Chondrocyte (in vitro differentiated cells): Measurements from ENCODE around the gene FILIP1. TPM values are rescaled to one million over a fixed set of nuclear protein-coding genes. Genes with fewer than 3 reads are reported as not detected.

Source experiments
- DNase-seq: peaks from one replicate; pipeline ENCODE4 v3.0.0; 2021; ENCODE audit warnings: mixed read lengths, low spot score
- H3K27ac Mint-ChIP-seq: one replicate; pipeline ENCODE4 v1.8.0; 2021; ENCODE audit warnings: mild to moderate bottlenecking, moderate library complexity, mixed read lengths; ENCODE audit not compliant: unreplicated experiment
- H3K27me3 Mint-ChIP-seq: 2 replicates; pipeline ENCODE4 v1.8.0; 2021; ENCODE audit warnings: low read depth, mixed read lengths
- H3K36me3 Mint-ChIP-seq: 2 replicates; pipeline ENCODE4 v1.8.0; 2021; ENCODE audit warnings: low read depth, mixed read lengths
- H3K4me1 Mint-ChIP-seq: 2 replicates; pipeline ENCODE4 v1.8.0; 2021; ENCODE audit warnings: low read depth, mild to moderate bottlenecking, mixed read lengths
- H3K4me3 Mint-ChIP-seq: one replicate; pipeline ENCODE4 v1.8.0; 2021; ENCODE audit warnings: mild to moderate bottlenecking, moderate library complexity, mixed read lengths; ENCODE audit not compliant: unreplicated experiment
- H3K9me3 Mint-ChIP-seq: 2 replicates; pipeline ENCODE4 v1.8.0; 2021; ENCODE audit warnings: low read depth, mixed read lengths
- long read RNA-seq: library from polyadenylated mRNA; stranded (forward); transcript quantifications from one replicate; pipeline ENCODE4 v2.0.0, GENCODE V29; 2021
- total RNA-seq: library from RNA; stranded (reverse); gene quantifications from 3 replicates; pipeline ENCODE4 v1.2.1, GENCODE V29; 2021
- TF ChIP-seq, protein P1 (sequence below): fragments of 200-600 bp; sonication (generic); IDR thresholded peaks from 2 replicates; pipeline ENCODE4 v1.5.0; 2021; ENCODE audit warnings: antibody characterized with exemption, mild to moderate bottlenecking, moderate library complexity

Gene FILIP1, protein sequence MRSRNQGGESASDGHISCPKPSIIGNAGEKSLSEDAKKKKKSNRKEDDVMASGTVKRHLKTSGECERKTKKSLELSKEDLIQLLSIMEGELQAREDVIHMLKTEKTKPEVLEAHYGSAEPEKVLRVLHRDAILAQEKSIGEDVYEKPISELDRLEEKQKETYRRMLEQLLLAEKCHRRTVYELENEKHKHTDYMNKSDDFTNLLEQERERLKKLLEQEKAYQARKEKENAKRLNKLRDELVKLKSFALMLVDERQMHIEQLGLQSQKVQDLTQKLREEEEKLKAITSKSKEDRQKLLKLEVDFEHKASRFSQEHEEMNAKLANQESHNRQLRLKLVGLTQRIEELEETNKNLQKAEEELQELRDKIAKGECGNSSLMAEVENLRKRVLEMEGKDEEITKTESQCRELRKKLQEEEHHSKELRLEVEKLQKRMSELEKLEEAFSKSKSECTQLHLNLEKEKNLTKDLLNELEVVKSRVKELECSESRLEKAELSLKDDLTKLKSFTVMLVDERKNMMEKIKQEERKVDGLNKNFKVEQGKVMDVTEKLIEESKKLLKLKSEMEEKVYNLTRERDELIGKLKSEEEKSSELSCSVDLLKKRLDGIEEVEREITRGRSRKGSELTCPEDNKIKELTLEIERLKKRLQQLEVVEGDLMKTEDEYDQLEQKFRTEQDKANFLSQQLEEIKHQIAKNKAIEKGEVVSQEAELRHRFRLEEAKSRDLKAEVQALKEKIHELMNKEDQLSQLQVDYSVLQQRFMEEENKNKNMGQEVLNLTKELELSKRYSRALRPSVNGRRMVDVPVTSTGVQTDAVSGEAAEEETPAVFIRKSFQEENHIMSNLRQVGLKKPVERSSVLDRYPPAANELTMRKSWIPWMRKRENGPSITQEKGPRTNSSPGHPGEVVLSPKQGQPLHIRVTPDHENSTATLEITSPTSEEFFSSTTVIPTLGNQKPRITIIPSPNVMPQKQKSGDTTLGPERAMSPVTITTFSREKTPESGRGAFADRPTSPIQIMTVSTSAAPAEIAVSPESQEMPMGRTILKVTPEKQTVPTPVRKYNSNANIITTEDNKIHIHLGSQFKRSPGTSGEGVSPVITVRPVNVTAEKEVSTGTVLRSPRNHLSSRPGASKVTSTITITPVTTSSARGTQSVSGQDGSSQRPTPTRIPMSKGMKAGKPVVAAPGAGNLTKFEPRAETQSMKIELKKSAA (N-terminal part only)
- 0.51 to 7.1 TPM (median 7.0 TPM) in 3 replicates for total RNA-seq
- long read RNA-seq, full-length matches to known transcripts: 9 of 10 reads
- long read RNA-seq, partial matches to known transcripts: 1 of 10 reads
- long read RNA-seq, other reads (novel, unspliced or antisense): 0 of 10 reads

DNA sequence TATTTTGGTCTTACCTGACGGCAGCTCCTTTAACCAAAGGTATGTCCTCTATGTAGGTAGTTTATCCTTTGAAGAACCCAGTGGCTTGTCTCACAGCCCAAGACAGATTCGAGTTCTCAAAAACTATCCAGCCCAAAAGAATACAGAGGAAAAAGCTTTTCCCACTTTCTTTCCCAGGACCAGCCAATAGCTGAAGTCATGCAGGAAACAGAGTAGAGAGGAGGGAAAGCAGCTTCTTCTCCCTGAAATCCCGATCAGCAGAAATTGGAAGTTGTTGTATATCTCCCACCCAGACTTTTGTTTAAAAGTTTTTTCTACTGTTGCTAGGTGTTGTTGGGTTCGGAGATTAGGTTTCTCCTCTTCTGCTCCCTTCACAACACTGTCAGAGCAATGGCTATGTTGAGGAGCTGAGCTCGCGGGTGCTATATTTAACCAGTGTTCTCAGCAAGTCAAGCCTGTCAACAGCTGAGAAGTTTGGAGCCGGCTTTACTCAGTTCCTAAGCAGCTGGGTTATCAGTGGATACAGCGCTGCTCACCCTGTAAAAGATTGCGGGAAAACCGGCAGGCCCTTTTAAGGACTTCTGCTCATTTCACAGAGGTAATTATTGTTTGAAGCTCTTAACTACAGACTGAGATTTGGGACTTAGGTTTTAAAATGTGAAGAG lies at the start of gene FILIP1:
Gene FILIP1, minus strand, starts transcription at position 401 of the 665 bp plus-strand sequence. CDS start 78,828 bp downstream, outside the sequence.
- H3K9me3 Mint-ChIP-seq: no peaks in the 10 kb centered on the region
- peak within 1 kb of the TSS; percentile 87 for H3K27ac Mint-ChIP-seq
- peaks cover 60% of the 10 kb centered on the region for H3K4me1 Mint-ChIP-seq
- DNase-seq: no peak
- TF ChIP-seq, protein P1, sequence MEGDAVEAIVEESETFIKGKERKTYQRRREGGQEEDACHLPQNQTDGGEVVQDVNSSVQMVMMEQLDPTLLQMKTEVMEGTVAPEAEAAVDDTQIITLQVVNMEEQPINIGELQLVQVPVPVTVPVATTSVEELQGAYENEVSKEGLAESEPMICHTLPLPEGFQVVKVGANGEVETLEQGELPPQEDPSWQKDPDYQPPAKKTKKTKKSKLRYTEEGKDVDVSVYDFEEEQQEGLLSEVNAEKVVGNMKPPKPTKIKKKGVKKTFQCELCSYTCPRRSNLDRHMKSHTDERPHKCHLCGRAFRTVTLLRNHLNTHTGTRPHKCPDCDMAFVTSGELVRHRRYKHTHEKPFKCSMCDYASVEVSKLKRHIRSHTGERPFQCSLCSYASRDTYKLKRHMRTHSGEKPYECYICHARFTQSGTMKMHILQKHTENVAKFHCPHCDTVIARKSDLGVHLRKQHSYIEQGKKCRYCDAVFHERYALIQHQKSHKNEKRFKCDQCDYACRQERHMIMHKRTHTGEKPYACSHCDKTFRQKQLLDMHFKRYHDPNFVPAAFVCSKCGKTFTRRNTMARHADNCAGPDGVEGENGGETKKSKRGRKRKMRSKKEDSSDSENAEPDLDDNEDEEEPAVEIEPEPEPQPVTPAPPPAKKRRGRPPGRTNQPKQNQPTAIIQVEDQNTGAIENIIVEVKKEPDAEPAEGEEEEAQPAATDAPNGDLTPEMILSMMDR: no peak
- no peaks in the 10 kb centered on the region for H3K36me3 Mint-ChIP-seq
- H3K27me3 Mint-ChIP-seq: no peaks in the 10 kb centered on the region
- peak within 1 kb of the TSS; percentile 68 for H3K4me3 Mint-ChIP-seq

DNA sequence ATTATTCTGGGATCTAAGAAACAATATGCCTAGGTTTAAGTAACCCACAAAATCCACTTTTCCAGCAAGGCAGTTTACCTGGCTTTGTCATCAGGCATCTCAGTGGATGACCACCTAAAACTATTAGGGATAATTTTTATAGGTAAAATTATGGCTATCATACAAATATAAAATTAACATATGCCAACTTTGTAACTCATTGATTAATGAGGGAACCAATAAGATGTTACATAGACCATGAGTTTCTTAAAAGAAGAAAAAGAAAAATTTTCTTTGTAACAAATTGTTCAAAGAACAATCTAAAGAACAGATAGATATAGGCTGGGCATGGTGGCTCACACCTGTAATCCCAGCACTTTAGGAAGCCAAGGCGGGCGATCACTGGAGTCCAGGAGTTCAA lies 49.7 kb upstream of the FILIP1 start:
- no peak for DNase-seq
- peaks cover 2% of the 10 kb centered on the region for H3K36me3 Mint-ChIP-seq
- H3K27ac Mint-ChIP-seq: no peak overlapping the region
- H3K9me3 Mint-ChIP-seq: no peaks in the 10 kb centered on the region
- peaks cover 12% of the 10 kb centered on the region for H3K4me1 Mint-ChIP-seq
- TF ChIP-seq, protein P1: no peak
- H3K4me3 Mint-ChIP-seq: no peak overlapping the region
- H3K27me3 Mint-ChIP-seq: peaks cover 5% of the 10 kb centered on the region

DNA sequence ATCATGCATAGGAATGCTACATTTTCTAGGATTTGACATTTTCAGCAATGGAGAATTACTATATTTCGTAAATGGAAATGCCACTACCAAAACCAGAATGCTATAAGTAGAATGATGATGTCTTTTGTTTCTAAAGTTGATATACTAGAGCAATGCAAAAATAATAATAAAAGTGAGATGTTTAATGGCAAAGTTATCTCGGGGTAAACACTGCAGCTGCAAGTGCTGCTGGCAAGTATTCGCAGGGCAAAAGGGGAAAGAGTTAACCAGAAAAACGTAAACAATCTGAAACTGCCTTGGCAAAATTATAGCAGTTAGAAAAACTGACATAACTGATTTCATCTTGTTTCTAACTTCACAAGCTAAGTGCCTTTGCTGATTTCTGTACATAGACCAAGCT lies 45.5 kb upstream of the FILIP1 start:
- Mint-ChIP-seq H3K27ac (no peak overlapping the region), H3K27me3 (peaks cover 5% of the 10 kb centered on the region), H3K4me1 (no peaks in the 10 kb centered on the region), H3K4me3 (no peak overlapping the region), H3K36me3 (peaks cover 2% of the 10 kb centered on the region), H3K9me3 (no peaks in the 10 kb centered on the region)
- DNase-seq: no peak
- TF ChIP-seq, protein P1: no peak

DNA sequence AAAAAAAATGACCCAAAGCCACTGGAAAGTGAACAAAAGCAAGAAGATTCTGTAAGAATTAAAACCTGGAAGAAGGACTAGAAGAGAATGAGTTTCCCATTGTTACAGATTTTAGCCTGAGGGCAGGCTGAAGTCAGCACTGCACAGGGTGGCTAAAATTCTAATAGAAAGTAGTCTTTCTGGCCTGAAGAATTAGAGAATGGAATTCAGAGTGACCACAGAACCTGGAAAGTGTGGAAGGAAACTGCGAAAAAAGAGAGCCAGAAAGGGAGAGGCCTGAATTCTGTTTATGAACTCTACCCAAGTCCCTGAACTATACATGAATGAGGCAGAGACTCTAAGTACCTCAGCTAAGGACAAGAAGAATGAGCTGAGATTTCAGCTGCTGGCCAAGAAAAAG lies 38.9 kb upstream of the FILIP1 start:
- TF ChIP-seq, protein P1: no peak
- Mint-ChIP-seq H3K27ac (peak overlapping the region; percentile 67), H3K4me3 (no peak overlapping the region), H3K4me1 (peaks cover 25% of the 10 kb centered on the region), H3K36me3 (no peaks in the 10 kb centered on the region), H3K27me3 (no peaks in the 10 kb centered on the region), H3K9me3 (peaks cover 2% of the 10 kb centered on the region)
- DNase-seq: no peak
